Islet of Langerhans (tissue), 1 donor: ENCODE data around the gene MARVELD3.
"Not testable (repeated sequence)": the region's sequence is repeated elsewhere in the genome, so short reads cannot be mapped to it uniquely, and the experiment has no call there.

Experiments used
- FAIRE-seq: peaks from one replicate; lab custom pipeline; 2011; peaks lifted over from hg19 to GRCh38; lab: Jason Lieb, UNC

MARVELD3 gene, protein sequence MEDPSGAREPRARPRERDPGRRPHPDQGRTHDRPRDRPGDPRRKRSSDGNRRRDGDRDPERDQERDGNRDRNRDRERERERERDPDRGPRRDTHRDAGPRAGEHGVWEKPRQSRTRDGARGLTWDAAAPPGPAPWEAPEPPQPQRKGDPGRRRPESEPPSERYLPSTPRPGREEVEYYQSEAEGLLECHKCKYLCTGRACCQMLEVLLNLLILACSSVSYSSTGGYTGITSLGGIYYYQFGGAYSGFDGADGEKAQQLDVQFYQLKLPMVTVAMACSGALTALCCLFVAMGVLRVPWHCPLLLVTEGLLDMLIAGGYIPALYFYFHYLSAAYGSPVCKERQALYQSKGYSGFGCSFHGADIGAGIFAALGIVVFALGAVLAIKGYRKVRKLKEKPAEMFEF

DNA sequence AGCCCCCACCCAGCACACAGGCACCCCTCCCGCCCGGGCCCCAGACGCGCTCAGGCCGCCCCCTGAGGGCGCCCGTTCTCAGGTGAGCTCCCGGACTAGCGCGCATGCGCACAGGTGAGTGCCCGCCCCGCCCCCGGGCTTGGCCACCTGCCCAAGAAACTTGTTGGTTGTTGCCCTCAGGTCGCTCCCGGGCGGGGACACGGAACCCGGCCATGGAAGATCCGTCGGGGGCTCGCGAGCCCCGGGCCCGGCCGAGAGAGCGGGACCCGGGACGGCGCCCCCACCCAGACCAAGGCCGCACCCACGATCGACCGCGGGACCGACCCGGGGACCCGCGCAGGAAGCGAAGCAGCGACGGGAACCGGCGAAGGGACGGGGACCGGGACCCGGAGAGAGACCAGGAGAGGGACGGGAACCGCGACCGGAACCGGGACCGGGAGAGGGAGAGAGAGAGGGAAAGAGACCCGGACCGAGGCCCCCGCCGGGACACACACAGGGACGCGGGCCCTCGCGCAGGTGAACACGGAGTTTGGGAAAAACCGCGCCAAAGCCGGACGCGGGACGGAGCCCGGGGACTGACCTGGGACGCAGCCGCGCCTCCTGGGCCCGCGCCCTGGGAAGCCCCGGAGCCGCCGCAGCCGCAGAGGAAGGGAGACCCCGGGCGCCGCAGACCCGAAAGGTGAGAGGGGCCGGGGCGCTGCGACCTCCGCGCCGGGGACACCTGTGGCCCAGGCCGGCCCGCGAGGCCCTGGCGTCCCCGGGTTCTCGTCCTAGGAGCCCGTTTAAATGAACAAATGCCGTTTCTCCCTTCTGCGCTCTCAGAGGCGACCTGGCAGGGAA is at the start of gene MARVELD3:
Gene MARVELD3 (plus strand): TSS at position 167 of the 840 bp plus-strand sequence. CDS start 46 bp downstream, at position 213.
- no peak for FAIRE-seq

DNA sequence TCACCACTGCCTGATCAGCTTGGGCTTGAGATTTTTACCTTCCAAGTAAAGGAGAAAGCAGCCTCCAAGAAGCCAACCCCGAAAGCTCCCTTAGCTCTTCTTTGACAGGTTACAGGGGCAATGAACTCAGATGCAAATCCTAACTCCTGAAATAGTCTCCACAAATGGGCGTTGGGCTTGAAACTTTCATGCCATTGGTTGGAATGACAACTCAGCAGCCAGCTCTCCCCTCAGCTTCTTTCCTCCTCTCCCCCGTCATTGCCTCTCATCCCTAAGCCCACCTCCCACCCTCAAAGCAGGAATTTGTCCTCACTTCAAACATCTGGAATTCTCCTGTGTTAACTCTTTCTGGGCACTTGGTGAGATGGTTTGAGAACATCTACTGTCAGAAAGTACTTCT is 49.0 kb upstream of the MARVELD3 start, which contains the start of gene TAT:
Gene TAT (minus strand): TSS at position 122 of the 400 bp plus-strand sequence. CDS start 677 bp downstream, outside the sequence.
- FAIRE-seq = no peak

DNA sequence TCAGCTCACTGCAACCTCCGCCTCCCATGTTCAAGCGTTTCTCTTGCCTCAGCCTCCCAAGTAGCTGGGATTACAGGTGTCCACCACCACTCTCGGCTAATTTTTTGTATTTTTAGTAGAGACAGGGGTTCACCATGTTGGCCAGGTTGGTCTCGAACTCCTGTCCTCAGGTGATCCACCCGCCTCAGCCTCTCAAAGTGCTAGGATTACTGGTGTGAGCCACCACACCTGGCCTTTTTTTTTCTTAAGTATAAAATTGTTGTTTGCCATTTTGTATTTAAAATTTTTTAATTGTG is 43.5 kb upstream of the MARVELD3 start:
- FAIRE-seq = not testable (repeated sequence)

DNA sequence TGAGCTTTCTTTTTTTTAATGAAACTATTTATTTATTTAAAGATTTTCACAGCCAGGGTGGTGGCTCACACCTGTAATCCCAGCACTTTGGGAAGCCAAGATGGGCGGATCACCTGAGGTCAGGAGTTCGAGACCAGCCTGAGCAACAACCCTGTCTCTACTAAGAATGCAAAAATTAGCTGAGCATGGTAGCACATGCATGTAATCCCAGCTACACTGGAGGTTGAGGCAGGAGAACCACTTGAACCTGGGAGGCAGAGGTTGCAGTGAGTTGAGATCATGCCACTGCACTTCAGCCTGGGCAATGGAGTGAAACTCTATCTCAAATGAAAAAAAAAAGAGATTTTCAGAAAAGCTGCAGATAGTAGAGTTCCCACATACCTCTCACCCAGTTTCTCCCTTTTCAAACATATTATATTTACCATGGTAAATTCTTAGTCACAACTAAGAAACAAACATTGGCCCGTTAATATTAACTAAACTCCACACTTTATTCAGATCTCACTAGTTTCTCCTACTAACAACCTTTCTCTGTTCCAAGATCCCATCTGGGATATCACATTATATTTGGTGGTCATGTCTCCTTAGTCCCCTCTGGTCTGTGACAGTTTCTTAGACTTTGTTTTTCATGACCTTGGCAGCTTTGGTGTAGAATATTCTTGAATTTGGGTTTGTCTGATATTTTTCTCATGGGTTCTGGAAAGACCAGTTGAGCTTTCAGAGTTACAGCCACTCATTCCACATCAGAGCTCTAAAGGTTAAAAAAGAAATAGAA is 41.3 kb upstream of the MARVELD3 start:
- FAIRE-seq = peak; percentile 9

DNA sequence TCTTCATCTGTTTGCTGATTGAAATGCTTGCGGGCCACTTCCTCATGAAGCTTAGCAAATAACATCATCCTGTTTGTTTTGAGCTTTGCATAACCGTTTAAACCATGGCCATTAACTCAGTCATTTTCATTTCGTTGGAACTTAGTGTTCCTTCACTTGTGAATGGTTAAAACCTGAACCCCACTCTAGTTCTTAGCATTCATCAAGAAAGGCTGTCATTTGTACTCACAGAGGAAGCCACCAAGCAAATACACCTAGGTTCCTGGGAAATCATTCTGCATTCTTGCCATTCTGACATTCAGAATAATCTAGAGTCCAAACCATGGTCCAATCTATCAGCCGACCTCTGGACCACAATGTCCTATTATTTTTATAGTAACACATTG is 40.7 kb upstream of the MARVELD3 start:
- FAIRE-seq = peak; percentile 36

DNA sequence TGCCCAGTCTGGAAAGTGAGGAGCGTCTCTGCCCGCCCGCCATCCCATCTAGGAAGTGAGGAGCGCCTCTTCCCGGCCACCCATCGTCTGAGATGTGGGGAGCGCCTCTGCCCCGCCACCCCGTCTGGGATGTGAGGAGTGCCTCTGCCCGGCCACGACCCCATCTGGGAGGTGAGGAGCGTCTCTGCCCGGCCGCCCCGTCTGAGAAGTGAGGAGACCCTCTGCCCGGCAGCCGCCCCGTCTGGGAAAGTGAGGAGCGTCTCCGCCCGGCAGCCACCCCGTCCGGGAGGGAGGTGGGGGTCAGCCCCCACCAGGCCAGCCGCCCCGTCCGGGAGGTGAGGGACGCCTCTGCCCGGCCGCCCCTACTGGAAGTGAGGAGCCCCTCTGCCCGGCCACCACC is 36.6 kb upstream of the MARVELD3 start:
- FAIRE-seq = not testable (repeated sequence)

DNA sequence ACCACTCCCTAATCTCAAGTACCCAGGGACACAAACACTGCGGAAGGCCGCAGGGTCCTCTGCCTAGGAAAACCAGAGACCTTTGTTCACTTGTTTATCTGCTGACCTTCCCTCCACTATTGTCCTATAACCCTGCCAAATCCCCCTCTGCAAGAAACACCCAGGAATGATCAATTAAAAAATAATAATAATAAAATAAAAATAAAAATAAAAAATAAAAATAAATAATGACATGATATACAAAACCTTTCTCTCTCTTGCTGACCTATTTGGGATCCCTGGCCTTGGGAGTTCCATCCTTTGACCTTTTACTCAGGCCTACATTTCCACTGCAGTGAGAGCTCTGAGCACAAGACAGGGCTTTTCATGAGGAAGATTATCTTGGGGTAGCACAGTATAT is 35.9 kb upstream of the MARVELD3 start:
- not testable (repeated sequence) for FAIRE-seq

DNA sequence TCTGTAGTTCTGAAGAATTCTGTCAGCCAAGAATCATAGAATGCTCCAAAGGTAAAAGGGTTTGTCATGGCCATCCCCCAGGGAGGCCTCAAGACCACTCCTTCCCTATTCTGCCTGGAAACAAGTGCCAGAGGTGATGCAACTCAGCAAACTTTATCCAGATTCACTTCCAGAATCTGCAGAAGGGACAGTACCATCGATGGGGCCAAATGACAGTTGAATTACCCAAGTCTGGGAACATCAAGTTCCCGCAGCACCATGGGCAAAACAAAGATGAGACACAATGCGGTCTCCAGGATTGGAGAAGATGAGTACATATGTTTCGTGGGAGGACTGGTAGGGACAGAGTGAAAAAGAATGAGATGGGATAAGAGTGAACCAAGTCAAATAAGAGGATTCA is 35.4 kb upstream of the MARVELD3 start:
- FAIRE-seq = no peak

DNA sequence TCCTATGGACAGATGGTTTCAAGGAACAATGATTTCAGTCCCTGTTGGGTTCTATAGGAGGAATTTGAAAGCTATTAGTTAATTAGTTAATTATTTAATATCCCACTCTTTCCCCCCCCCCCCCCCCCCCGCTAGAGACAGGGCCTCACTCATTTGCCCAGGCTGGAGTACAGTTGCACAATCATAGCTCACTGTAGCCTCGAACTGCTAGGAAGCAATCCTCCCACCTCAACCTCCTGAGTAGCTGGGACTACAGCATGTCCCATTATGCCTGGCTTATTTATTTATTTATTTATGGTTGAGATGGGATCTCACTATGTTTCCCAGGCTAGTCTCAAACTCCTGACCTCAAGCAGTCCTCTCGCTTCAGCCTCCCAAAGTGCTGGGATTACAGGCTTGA is 34.1 kb upstream of the MARVELD3 start:
- FAIRE-seq = no peak

DNA sequence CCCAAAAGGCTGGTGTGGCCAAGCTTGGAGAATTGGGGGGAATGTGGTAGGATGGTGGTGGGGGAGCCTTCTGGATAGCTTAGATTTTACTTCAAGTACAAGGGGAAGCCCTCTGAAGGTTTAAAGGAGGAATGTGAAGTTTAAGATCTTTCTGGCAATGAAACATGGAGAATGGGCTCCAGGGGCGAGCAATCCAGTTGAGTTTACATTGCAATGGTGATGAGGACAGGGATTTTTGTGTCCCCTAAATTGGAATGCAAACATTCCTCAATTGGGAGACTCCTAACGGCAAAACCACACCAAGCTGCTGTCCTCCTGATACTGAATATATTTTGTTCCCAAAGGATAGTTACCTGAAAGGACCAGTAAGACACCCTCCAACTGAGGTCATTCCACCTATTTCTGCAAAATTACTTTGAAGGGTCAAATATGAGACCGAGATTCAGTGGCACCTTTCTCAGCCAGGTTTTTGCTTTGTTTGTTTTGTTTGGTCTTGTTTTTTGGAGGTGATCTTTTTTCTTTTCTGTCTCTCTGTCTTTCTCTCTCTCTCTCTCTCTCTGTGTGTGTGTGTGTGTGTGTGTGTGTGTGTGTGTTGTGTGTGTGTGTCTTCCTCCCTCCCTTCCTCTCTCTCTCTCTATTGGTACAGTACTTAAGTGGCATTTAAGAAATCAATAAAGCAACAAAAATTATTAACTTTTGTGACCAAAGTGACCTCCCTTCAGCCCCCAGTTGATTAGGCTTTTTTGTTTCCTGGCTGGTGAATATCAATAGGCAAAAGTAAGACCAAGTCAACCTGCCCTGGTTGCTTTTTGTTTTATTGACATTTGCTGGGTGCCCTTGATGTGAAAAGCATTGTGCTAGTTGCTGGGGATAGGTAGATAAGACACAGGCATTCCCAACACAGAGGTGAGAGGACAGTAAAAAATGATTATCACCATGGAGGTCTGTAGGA is 32.7 kb upstream of the MARVELD3 start:
- no peak for FAIRE-seq

DNA sequence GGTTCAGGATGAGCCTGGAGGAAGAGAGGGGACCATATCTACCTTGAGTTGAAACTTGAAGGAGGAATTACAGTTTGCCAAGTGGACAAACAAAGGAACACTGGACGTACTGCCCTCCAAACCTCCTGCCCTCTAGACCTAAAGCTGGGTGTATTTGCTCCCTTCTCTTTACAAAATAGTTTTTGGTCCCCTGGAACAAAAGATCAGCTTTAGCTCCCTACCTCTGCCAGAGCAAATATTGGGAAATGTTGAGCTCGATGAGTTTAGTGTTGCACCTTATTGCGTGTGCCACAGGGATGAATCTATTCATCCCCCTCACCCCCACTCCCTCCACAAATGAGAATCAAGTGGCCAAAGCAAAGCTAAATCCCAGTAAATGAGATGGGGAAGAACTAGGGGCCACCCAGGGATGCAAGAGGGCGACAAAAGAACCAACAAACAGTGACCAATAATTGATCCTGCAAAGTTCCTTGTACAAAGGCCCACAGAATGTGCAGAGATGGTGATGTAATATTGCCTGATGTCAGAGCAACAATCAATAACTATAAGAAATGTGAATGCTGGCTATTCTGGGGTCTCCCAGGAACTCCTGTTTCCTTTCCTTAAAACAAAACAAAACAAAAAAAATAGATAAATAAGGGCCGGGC is 31.9 kb upstream of the MARVELD3 start:
- FAIRE-seq = no peak

DNA sequence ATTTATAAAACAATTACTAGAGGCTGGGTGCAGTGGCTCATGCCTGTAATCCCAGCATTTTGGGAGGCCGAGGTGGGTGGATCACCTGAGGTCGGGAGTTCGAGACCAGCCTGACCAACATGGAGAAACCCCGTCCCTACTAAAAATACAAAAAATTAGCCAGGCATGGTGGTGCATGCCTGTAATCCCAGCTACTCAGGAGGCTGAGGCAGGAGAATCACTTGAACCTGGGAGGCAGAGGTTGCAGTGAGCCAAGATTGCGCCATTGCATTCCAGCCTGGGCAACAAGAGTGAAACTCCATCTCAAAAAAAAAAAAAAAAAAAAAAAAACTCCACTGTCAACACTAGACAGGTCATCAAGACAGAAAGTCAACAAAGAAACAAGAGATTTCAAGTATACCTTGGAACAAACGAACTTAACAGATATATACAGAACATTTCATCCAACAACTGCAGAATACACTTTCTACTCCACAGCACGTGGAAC is 30.6 kb upstream of the MARVELD3 start:
- FAIRE-seq = not testable (repeated sequence)

DNA sequence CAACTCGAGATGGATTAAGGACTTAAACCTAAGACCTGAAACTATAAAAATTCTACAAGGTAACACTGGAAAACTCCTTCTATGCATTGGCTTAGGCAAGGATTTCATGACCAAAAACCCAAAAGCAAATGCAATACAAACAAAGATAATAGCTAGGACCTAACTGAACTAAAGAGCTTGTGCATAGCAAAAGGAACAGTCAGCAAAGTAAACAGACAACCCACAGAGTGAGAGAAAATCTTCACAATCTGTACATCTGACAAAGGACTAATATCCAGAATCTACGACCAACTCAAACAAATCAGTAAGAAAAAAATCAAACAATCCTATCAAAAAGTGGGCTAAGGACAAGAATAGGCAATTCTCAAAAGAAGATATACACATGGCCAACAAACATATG is 27.6 kb upstream of the MARVELD3 start:
- FAIRE-seq = not testable (repeated sequence)

DNA sequence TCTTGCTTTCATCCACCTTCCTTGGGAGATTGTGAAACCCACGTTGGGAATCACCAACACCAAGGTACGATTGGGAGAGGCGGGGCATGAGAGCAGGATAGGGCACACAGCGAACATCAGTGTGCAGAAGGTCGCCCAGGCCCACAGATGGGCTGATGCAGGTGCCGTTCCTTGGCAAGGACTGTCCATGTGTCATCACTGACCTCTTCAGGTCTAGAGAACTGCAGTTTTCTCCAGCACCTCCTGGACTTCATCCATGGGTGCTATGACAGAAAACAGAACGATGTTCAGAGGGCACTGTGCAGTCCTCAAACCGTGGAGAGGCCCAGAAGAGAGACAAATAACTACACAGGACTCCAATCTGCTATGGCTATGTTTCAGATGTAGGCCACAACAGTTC is 25.2 kb upstream of the MARVELD3 start:
- FAIRE-seq = no peak

DNA sequence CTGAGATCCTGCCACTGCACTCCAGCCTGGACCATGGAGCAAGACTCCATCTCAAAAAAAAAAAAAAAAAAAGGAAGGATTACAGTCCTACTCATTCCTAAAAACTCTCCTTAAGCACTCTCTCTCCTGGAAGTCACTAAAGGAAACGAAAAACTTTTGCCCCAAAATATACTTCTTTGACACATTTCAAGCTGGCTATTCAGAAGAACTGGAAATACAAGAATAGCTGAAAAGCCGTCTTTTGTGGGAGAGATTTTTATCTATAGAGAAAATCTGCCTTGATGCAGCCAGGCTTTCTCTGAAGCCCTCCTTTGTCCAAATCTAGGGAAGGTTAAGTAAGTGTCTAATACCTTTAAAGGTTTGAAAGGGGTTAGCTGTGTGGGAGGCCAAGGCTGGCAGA is 16.9 kb upstream of the MARVELD3 start:
- FAIRE-seq = no peak

DNA sequence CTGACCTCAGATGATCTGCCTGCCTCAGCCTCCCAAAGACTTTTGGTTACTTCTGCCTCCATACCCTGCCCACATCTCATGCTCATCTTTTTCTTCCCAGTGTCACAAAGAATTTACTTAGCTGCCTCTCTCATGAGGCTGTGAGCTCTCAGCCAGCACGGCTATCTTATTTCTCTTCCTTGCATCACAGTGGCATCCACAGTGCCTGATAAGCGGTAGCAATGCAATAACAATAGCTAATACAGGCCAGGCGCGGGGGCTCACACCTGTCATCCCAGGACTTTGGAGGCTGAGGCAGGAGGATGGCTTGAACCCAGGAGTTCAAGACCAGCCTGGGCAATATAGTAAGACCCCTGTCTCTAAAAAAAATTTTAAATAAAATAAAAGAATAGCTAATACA is 15.5 kb upstream of the MARVELD3 start:
- no peak for FAIRE-seq

DNA sequence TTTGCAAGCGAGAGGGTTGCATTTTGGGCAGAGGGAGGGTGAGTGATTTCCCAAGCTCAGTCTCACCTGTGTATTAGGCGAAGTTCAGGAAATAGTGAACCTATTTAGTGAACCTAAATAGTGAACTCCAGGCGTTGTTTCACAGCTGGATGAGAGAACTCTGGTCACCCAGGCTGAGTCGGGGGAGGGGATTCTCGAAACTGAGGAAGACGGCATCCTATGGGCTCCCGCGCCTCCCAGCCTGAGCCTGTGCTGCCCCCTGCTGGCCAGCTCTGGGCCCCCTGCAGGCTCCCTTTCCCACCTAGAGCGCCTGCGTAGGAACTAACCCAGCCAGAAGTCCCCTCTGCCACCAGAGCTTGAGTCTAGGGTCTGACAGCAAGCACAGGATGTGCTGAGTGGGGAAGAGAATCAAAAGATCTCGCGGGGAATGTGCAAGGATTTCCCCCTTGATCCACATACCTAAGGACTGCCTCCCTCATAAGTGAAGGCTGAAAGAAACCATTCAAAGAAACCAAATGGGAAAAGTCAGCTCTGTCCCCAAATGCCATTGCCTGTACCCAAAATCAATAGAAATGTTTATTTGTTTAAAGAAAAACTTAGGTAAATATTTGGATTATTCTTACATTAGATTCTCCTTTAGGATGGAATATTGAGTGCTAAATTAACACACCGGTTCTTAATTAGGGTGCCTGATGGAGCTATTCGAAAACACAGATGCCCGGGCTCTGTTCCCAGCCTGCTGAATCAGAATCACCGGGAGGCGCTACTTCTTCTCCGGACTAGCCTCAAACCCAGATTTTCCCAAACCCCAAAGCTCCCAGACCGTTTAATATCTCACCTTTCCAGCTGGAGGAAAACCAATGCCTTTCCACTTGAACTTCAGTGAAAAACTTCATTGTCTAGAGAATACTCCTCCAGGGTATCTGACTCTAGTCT is 14.8 kb upstream of the MARVELD3 start:
- FAIRE-seq = no peak

DNA sequence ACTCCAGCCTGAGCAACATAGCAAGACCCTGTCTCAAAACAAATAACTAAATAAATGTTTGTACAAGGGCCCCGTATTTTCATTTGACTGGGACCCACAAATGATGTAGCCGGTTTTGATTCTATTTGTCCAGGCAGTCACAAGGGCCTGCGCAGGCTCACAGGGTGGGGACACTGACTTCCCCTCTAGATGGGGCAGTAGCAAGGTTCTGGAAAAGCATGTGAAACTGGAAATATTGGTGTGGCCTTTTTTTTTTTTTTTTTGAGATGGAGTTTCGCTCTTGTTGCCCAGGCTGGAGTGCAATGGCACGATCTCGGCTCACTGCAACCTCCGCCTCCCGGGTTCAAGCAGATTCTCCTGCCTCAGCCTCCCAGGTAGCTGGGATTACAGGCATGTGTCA is 11.0 kb upstream of the MARVELD3 start:
- not testable (repeated sequence) for FAIRE-seq

DNA sequence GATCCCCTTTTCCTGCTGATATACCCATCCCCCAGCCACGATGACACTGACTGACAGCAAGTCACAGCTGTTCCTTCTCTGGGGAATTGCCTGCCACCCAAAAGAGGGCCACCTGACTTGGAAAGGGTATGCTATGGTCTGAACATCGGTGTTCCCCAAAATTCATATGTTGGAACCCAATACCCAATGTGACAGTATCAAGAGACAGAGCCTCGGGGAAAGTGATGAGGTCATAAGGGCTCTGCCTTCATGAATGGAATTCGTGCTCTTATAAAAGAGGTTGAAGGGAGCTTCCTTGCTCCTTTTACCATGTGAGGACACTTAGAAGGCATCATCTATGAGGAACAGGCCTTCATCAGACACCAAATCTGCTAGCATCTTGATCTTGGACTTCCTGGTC is 7.6 kb upstream of the MARVELD3 start:
- no peak for FAIRE-seq

DNA sequence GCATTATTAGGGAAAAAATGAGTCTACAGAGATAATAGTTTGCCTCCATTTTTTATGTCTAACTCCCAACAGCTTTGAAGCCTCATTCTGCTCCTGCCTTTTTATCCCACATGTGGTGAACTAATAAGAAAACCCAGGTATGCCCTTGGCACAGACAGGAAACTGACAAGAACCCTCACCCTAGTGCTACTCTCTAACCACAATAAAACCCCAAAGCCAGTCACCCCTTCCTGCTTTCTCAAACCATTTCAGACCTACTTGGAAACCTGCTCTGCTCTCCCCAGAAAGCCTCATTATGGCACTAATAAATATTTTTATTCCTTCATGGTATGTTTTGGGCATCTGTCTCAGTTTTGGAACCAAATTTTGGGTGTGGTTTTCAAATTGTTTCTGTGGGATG is 3.9 kb upstream of the MARVELD3 start:
- no peak for FAIRE-seq
